Endothelial cell of umbilical vein (primary cell): Measurements from ENCODE around the gene PCSK6. TPM values are rescaled to one million over a fixed set of nuclear protein-coding genes. Genes with fewer than 3 reads are reported as not detected.
"Not testable (repeated sequence)": the region's sequence is repeated elsewhere in the genome, so short reads cannot be mapped to it uniquely, and the experiment has no call there.

Experiments used
- BruUV-seq: library from RNA; stranded (reverse); fragments of 400-500 nt; replicated peaks from 2 replicates; lab custom pipeline; 2021; lab: Mats Ljungman, UMichigan
- CTCF ChIA-PET: fragments of 300-600, 350-600 bp; sonication (Branson Sonifier 250); formaldehyde crosslinking; loops from one replicate; lab custom pipeline; 2021; ENCODE audit warnings: antibody characterized with exemption, inconsistent platforms; lab: Charles Lee
- POLR2A ChIA-PET: fragments of 300-600, 350-600 bp; sonication (Branson Sonifier 250); formaldehyde crosslinking; loops from one replicate; lab custom pipeline; 2021; ENCODE audit warnings: antibody characterized with exemption, inconsistent platforms; lab: Charles Lee
- DNase-seq: peaks from one replicate; pipeline ENCODE4 v3.0.0-alpha.2; 2011; ENCODE audit warnings: low read depth, low spot score
- FAIRE-seq: peaks from 2 replicates; lab custom pipeline; 2011; peaks lifted over from hg19 to GRCh38; lab: Jason Lieb, UNC
- H2AFZ ChIP-seq: 2 replicates; pipeline ENCODE4 v1.6.0; 2012; ENCODE audit warnings: low read depth, low read length, control low read depth, inconsistent platforms
- H3K27ac ChIP-seq: 2 replicates; pipeline ENCODE4 v1.5.1; 2011; ENCODE audit warnings: low read depth, mild to moderate bottlenecking, control low read depth, low read length, moderate library complexity; ENCODE audit not compliant: insufficient read depth
- H3K27me3 ChIP-seq, 2 experiments: 2 replicates each; pipeline versions ENCODE4 v1.6.0 to v1.6.1; 2011; ENCODE audit warnings: low read length in 2 of 2, mixed read lengths in 1 of 2; ENCODE audit not compliant: control insufficient read depth in 2 of 2, insufficient read depth in 2 of 2
- H3K36me3 ChIP-seq, 2 experiments: 2 replicates in 1 of 2; 3 replicates in 1 of 2; pipeline ENCODE4 v1.5.1; 2011; ENCODE audit warnings: low read length in 2 of 2, mild to moderate bottlenecking in 1 of 2, moderate library complexity in 1 of 2; ENCODE audit not compliant: control insufficient read depth in 2 of 2, insufficient read depth in 2 of 2; ENCODE audit errors: extremely low read depth in 1 of 2
- H3K4me1 ChIP-seq: 3 replicates; pipeline ENCODE4 v1.5.1; 2011; ENCODE audit warnings: mild to moderate bottlenecking, low read length; ENCODE audit not compliant: control insufficient read depth, insufficient read depth; ENCODE audit errors: extremely low read depth
- H3K4me2 ChIP-seq: 2 replicates; pipeline ENCODE4 v1.6.1; 2011; ENCODE audit warnings: low read length, control low read depth, mixed read lengths; ENCODE audit not compliant: insufficient read depth
- H3K4me3 ChIP-seq, 3 experiments: fragments of 200-600 bp in 1 of 3; sonication (generic), shearing (Covaris generic) in 1 of 3; replicated peaks in 1 of 3; 2 replicates each; pipeline ENCODE4 v1.5.1; 2011 to 2016; ENCODE audit warnings: control low read depth in 3 of 3, low read length in 3 of 3, mild to moderate bottlenecking in 2 of 3, inconsistent platforms in 1 of 3, low read depth in 1 of 3, moderate library complexity in 1 of 3; ENCODE audit not compliant: insufficient read depth in 1 of 3
- H3K79me2 ChIP-seq: 2 replicates; pipeline ENCODE4 v1.6.0; 2012; ENCODE audit warnings: low read length, inconsistent platforms; ENCODE audit not compliant: control insufficient read depth, insufficient read depth
- H3K9ac ChIP-seq: replicated peaks from 2 replicates; pipeline ENCODE3; 2011; ENCODE audit warnings: low read length, control low read depth; ENCODE audit not compliant: insufficient read depth; ENCODE audit errors: extremely low read depth
- H3K9me1 ChIP-seq: replicated peaks from 3 replicates; pipeline ENCODE4 v1.6.0; 2011; ENCODE audit warnings: mild to moderate bottlenecking, low read length; ENCODE audit not compliant: control insufficient read depth, insufficient read depth; ENCODE audit errors: extremely low read depth
- H3K9me3 ChIP-seq: replicated peaks from 2 replicates; pipeline ENCODE4 v1.5.1; 2012; ENCODE audit warnings: low read length, inconsistent platforms; ENCODE audit not compliant: control insufficient read depth, insufficient read depth
- H4K20me1 ChIP-seq: replicated peaks from 2 replicates; pipeline ENCODE3; 2011; ENCODE audit warnings: mild to moderate bottlenecking, low read length; ENCODE audit not compliant: control insufficient read depth, insufficient read depth; ENCODE audit errors: extremely low read depth
- CTCF ChIP-seq, 2 donors: IDR thresholded peaks; 1 replicate in 1 of 2; 2 replicates in 1 of 2; pipeline ENCODE4 v1.5.1; 2011; ENCODE audit warnings: low read length in 2 of 2, mild to moderate bottlenecking in 2 of 2, moderate library complexity in 2 of 2, control low read depth in 1 of 2, inconsistent platforms in 1 of 2, low read depth in 1 of 2; ENCODE audit not compliant: insufficient read depth in 1 of 2; ENCODE audit errors: extremely low read depth in 1 of 2
- EZH2 ChIP-seq: IDR thresholded peaks from 2 replicates; pipeline ENCODE4 v1.6.1; 2012; ENCODE audit warnings: borderline replicate concordance, low read depth, mild to moderate bottlenecking, moderate library complexity, low read length, inconsistent platforms; ENCODE audit not compliant: severe bottlenecking
- FOS ChIP-seq: IDR thresholded peaks from 2 replicates; pipeline ENCODE4 v1.6.1; 2011; ENCODE audit warnings: mild to moderate bottlenecking, low read length, moderate library complexity, borderline replicate concordance; ENCODE audit not compliant: insufficient read depth
- GATA2 ChIP-seq: IDR thresholded peaks from 2 replicates; pipeline ENCODE4 v1.7.0; 2011; ENCODE audit warnings: low read depth, mild to moderate bottlenecking, moderate library complexity, mixed read lengths, low read length; ENCODE audit not compliant: insufficient read length, insufficient read depth
- JUN ChIP-seq: IDR thresholded peaks from 2 replicates; pipeline ENCODE4 v1.6.1; 2011; ENCODE audit warnings: borderline replicate concordance, low read depth; ENCODE audit not compliant: insufficient read length, insufficient read depth
- MAX ChIP-seq: IDR thresholded peaks from 2 replicates; pipeline ENCODE4 v1.6.1; 2011; ENCODE audit not compliant: insufficient read depth, insufficient read length
- MYC ChIP-seq: IDR thresholded peaks from one replicate; pipeline ENCODE4 v1.6.1; 2011; ENCODE audit warnings: mild to moderate bottlenecking, low read depth, low read length
- POLR2A ChIP-seq: IDR thresholded peaks from 2 replicates; pipeline ENCODE4 v1.6.1; 2012; ENCODE audit warnings: low read depth, mild to moderate bottlenecking, control low read depth, low read length
- POLR2AphosphoS5 ChIP-seq: IDR thresholded peaks from 2 replicates; pipeline ENCODE4 v1.6.1; 2012; ENCODE audit warnings: low read depth, mild to moderate bottlenecking, control low read depth, low read length, moderate library complexity; ENCODE audit not compliant: insufficient read depth
- dilution Hi-C: fragments of 300-500 bp; cut with MboI; formaldehyde crosslinking; loops from one replicate; pipeline ENCODE4 v1.15.0; 2019; ENCODE audit warnings: low sequenced_read_pairs; ENCODE audit not compliant: extremely low pct_ligation_motif_present
- intact Hi-C: fragments of 100-400 bp; cut with micrococcal nuclease; formaldehyde crosslinking; loops from one replicate; pipeline ENCODE4 v1.10.0; 2022
- polyA plus RNA-seq, 4 experiments: library from polyadenylated mRNA; depleted of rRNA in 3 of 4; stranded (reverse) in 3 of 4; unstranded in 1 of 4; fragments of >200 nt; gene quantifications; 2 replicates each; pipeline versions ENCODE4 v1.2.1 to v1.2.3, GENCODE V29; 2011 to 2012; ENCODE audit warnings: missing spikeins in 1 of 4
- total RNA-seq: library from RNA; stranded (reverse); gene quantifications from 2 replicates; pipeline ENCODE4 v1.2.3, GENCODE V29; 2021

Gene PCSK6
- total and polyA plus RNA-seq, 2 donors (not counting 3 experiments of a cell fraction or from before 2014, with no cell fraction given), result 0.18 to 0.69 TPM

GRCh38 chr15:101357333-101357732, 132.2 kb downstream of the PCSK6 start:
- Histone ChIP-seq H3K36me3 (no peaks in the 10 kb centered on the region), H3K9me3 (no peaks in the 10 kb centered on the region), H3K4me3 (no peak overlapping the region), H3K27me3 (no peaks in the 10 kb centered on the region), H3K27ac (no peak overlapping the region), H3K4me2 (no peak overlapping the region), H3K9me1 (no peaks in the 10 kb centered on the region), H4K20me1 (no peaks in the 10 kb centered on the region), H2AFZ (no peak overlapping the region), H3K9ac (no peak overlapping the region), H3K79me2 (no peaks in the 10 kb centered on the region), H3K4me1 (no peaks in the 10 kb centered on the region)
- TF ChIP-seq MAX, result no peak
- no peak for TF ChIP-seq POLR2AphosphoS5
- TF ChIP-seq JUN, result no peak
- no peak for TF ChIP-seq FOS
- no peak for TF ChIP-seq MYC
- no peak for TF ChIP-seq CTCF (IDR thresholded peaks at IDR 0.05; ENCODE audit: extremely low read depth in 1 of 2, insufficient read depth in 1 of 2, low read depth in 1 of 2, low read length in 2 of 2)
- no peak for TF ChIP-seq POLR2A
- TF ChIP-seq EZH2, result no peak
- no peak for TF ChIP-seq GATA2
- dilution Hi-C loops, result no loop called here
- ChIA-PET POLR2A (no interaction called here), CTCF (interaction anchor here (0.9 to 1.5 kb wide), 2 partner anchors 18 to 144 kb away, joined by 3 to 5 read pairs; no protein-coding TSS in a partner anchor)
- no TSS peak for BruUV-seq
- DNase-seq (no peak), FAIRE-seq (no peak)
- intact Hi-C loops, result no loop called here

DNA sequence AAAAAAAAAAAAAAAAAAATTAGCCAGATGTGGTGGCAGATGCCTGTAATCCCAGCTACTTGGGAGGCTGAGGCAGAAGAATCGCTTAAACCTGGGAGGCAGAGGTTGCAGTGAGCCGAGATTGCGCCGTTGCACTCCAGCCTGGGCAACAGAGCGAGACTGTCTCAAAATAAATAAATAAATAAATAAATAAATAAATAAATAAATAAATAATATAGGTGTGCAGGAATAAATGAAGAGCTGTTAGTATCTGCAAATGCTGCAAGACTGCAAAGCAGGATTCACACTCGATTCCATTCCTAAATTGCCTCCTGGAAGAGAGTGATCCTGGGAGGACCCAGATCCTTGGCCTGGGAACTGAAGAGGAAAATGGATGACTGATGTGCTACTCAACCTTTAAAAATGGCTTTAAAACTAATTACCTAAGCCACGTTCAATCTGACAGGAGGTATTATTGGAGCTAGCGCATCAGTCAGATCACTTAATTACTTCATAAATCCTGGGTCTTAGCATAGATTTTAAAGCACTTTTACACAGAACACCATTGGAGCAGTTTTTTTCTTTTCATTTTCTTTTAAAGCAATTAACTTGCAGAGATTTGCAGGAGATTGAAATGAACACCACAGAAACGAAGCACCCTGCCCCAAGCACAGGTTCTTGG, 132.9 kb downstream of the PCSK6 start:
- H3K27ac ChIP-seq, H3K36me3 ChIP-seq, H3K27me3 ChIP-seq, H3K4me3 ChIP-seq, dilution Hi-C loops, H3K9me1 ChIP-seq, H3K79me2 ChIP-seq, H4K20me1 ChIP-seq, DNase-seq, H3K9ac ChIP-seq, H2AFZ ChIP-seq, BruUV-seq, FAIRE-seq, H3K9me3 ChIP-seq, H3K4me1 ChIP-seq, POLR2A ChIA-PET, H3K4me2 ChIP-seq, intact Hi-C loops: not testable (repeated sequence)
- CTCF ChIA-PET, result interaction anchor here (1.5 kb wide), 1 partner anchor 145 kb away, joined by 5 read pairs; no protein-coding TSS in a partner anchor
